Adrenal gland (tissue), 5 donors: Measurements from ENCODE around the gene UST.

Experiments
- CTCF ChIP-seq, 6 experiments: fragments of 450-650 bp in 4 of 6; fragments of 200-600 bp in 2 of 6; sonication (generic) in 1 of 6; IDR thresholded peaks; 1 replicate in 5 of 6; 2 replicates in 1 of 6; pipeline versions ENCODE4 v1.5.1 to v1.8.0; 2016 to 2021; ENCODE audit warnings: antibody characterized with exemption in 6 of 6, mild to moderate bottlenecking in 2 of 6, moderate library complexity in 1 of 6
- POLR2A ChIP-seq, 2 donors: fragments of 450-650 bp; IDR thresholded peaks; one replicate each; pipeline ENCODE4 v1.6.1; 2017; ENCODE audit warnings: antibody characterized with exemption in 2 of 2, mild to moderate bottlenecking in 2 of 2, moderate library complexity in 1 of 2
- donor health status: DM: no; HTN: no; CAD: no.

GRCh38 chr6:148824291-148824690 lies 77.5 kb downstream of the UST start:
- TF ChIP-seq CTCF (IDR thresholded peaks at IDR 0.05) = no peak
- no peak for TF ChIP-seq POLR2A (IDR thresholded peaks at IDR 0.05)
